Upper lobe of left lung (tissue), 6 donors: ENCODE data around the gene SNRPA. TPM values are rescaled to one million over a fixed set of nuclear protein-coding genes. Genes with fewer than 3 reads are reported as not detected.

Source experiments
- ATAC-seq, 2 donors: fragments of 200-7000 bp; cut with Tn5 transposase; one replicate each; pipeline ENCODE4 v1.9.1; 2022; ENCODE audit warnings: mild to moderate bottlenecking in 2 of 2, moderate library complexity in 2 of 2; ENCODE audit not compliant: low FRiP score in 2 of 2
- DNase-seq, 2 donors: peaks; one replicate each; pipeline ENCODE4 v3.0.0-alpha.2; 2019 to 2020
- H3K27ac ChIP-seq, 4 donors: fragments of 200-600 bp; sonication (generic); one replicate each; pipeline ENCODE4 v1.5.1; 2016 to 2019
- H3K27me3 ChIP-seq, 4 donors: fragments of 200-600 bp; sonication (generic); one replicate each; pipeline ENCODE4 v1.5.1; 2017 to 2019
- H3K36me3 ChIP-seq, 4 donors: fragments of 200-600 bp; sonication (generic); one replicate each; pipeline ENCODE4 v1.5.1; 2016 to 2019
- H3K4me1 ChIP-seq, 4 donors: fragments of 200-600 bp; sonication (generic); one replicate each; pipeline ENCODE4 v1.5.1; 2018 to 2019
- H3K4me3 ChIP-seq, 4 donors: fragments of 200-600 bp; sonication (generic); one replicate each; pipeline ENCODE4 v1.5.1; 2017 to 2019; ENCODE audit warnings: mild to moderate bottlenecking in 2 of 4, moderate library complexity in 1 of 4
- H3K9me3 ChIP-seq, 4 donors: fragments of 200-600 bp; sonication (generic); one replicate each; pipeline ENCODE4 v1.5.1; 2018 to 2019
- CTCF ChIP-seq, 6 experiments: fragments of 450-650 bp in 4 of 6; fragments of 200-600 bp in 2 of 6; sonication (generic) in 2 of 6; IDR thresholded peaks; one replicate each; pipeline ENCODE4 v1.5.1; 2016 to 2019; ENCODE audit warnings: antibody characterized with exemption in 6 of 6
- EP300 ChIP-seq, 4 donors: sonication (generic); formaldehyde crosslinking; IDR thresholded peaks; one replicate each; pipeline ENCODE4 v1.5.1; 2017; ENCODE audit warnings: antibody characterized with exemption in 4 of 4, control low read depth in 2 of 4
- POLR2A ChIP-seq, 4 donors: fragments of 450-650 bp; IDR thresholded peaks; one replicate each; pipeline ENCODE4 v1.5.1; 2016 to 2017; ENCODE audit warnings: antibody characterized with exemption in 4 of 4, mild to moderate bottlenecking in 2 of 4
- POLR2AphosphoS5 ChIP-seq, 2 donors: sonication (generic); formaldehyde crosslinking; IDR thresholded peaks; one replicate each; pipeline ENCODE4 v1.5.1; 2017; ENCODE audit warnings: antibody characterized with exemption in 2 of 2
- WGBS, 2 donors: methylation state at CpG; one replicate each; pipeline ENCODE4 v1.1.5; 2017 to 2018; 5-methylcytosine and 5-hydroxymethylcytosine counted together
- total RNA-seq, 6 donors: library from RNA; depleted of rRNA in 4 of 6; stranded (reverse); fragments of >200 nt in 4 of 6; gene quantifications; one replicate each; pipeline versions ENCODE4 v1.1.0 to v1.2.1, GENCODE V29; 2016 to 2021
- donor health status: DM: no; HTN: no; CAD: no; lungs with moderate emphysema.
- donor health status: DM: no; HTN: yes; CAD: no; lungs with severe emphysema.

The SNRPA gene
- total RNA-seq, 6 donors from 2014 or later = 32.4 to 90.1 (median 55.3) TPM

- H3K4me3 ChIP-seq = peak overlapping the region; percentile 75 to 90 (median 76)
- peaks cover 1 to 25% (median 6%) of the 10 kb centered on the region in 4 donors for H3K36me3 ChIP-seq
- no peaks in the 10 kb centered on the region for H3K27me3 ChIP-seq
- TF ChIP-seq POLR2A (IDR thresholded peaks at IDR 0.05) = no peak
- TF ChIP-seq POLR2AphosphoS5 (IDR thresholded peaks at IDR 0.05) = peak; percentile 36 to 55
- peak in 2 of 4 donors; percentile 8 to 62 for TF ChIP-seq EP300 (IDR thresholded peaks at IDR 0.05)
- H3K4me1 ChIP-seq = peaks cover 54 to 85% (median 66%) of the 10 kb centered on the region in 4 donors
- peak overlapping the region; percentile 98 to 99 (median 98) for H3K27ac ChIP-seq
- H3K9me3 ChIP-seq = no peaks in the 10 kb centered on the region
- DNase-seq (peak in 1 of 2 donors; percentile 79), ATAC-seq (no peak)
- WGBS, 2 donors = 45 to 49% methylated on average over 7 of the region's 7 CpGs
Observed at GRCh38 chr19:40719414-40719894, 31.5 kb upstream of the SNRPA start.

- no peaks in the 10 kb centered on the region for H3K9me3 ChIP-seq
- peaks cover 50 to 72% (median 56%) of the 10 kb centered on the region in 4 donors for H3K4me1 ChIP-seq
- WGBS, 2 donors = 89 to 95% methylated on average over 6 of the region's 6 CpGs
- H3K27me3 ChIP-seq = no peaks in the 10 kb centered on the region
- ATAC-seq (no peak), DNase-seq (no peak)
- peaks cover 16 to 41% (median 20%) of the 10 kb centered on the region in 4 donors for H3K36me3 ChIP-seq
- TF ChIP-seq POLR2AphosphoS5 (IDR thresholded peaks at IDR 0.05) (no peak), CTCF (IDR thresholded peaks at IDR 0.05) (no peak), EP300 (IDR thresholded peaks at IDR 0.05) (no peak), POLR2A (IDR thresholded peaks at IDR 0.05) (no peak)
- H3K4me3 ChIP-seq = peak overlapping the region; percentile 13 to 90 (median 76)
- peak overlapping the region; percentile 98 to 99 (median 98) for H3K27ac ChIP-seq
Observed at GRCh38 chr19:40721140-40721486, 29.9 kb upstream of the SNRPA start.

GRCh38 chr19:40721936-40722661 lies 28.9 kb upstream of the SNRPA start:
- Histone ChIP-seq H3K27ac (peak overlapping the region; percentile 98 to 99 (median 98)), H3K27me3 (no peaks in the 10 kb centered on the region), H3K4me3 (peak overlapping the region in 3 of 4 donors; percentile 24 to 76 (median 75)), H3K4me1 (peaks cover 47 to 67% (median 52%) of the 10 kb centered on the region in 4 donors), H3K36me3 (peaks cover 23 to 50% (median 30%) of the 10 kb centered on the region in 4 donors), H3K9me3 (no peaks in the 10 kb centered on the region)
- ATAC-seq (no peak), DNase-seq (no peak)
- TF ChIP-seq POLR2AphosphoS5 (IDR thresholded peaks at IDR 0.05) = peak in 1 of 2 donors; percentile 31
- TF ChIP-seq CTCF (IDR thresholded peaks at IDR 0.05) = no peak
- 63 to 78% methylated on average over 8 to 9 of the region's 9 CpGs for WGBS, 2 donors

- DNase-seq = no peak
- H3K27me3 ChIP-seq = no peaks in the 10 kb centered on the region
- peak overlapping the region in 3 of 4 donors; percentile 24 to 59 (median 35) for H3K27ac ChIP-seq
- H3K4me3 ChIP-seq = no peak overlapping the region
- TF ChIP-seq POLR2A (IDR thresholded peaks at IDR 0.05) = no peak
- no peak for TF ChIP-seq POLR2AphosphoS5 (IDR thresholded peaks at IDR 0.05)
- no peak for TF ChIP-seq EP300 (IDR thresholded peaks at IDR 0.05)
- no peak for TF ChIP-seq CTCF (IDR thresholded peaks at IDR 0.05)
- no peaks in the 10 kb centered on the region for H3K9me3 ChIP-seq
- no peak for ATAC-seq
- WGBS, 2 donors = 93 to 94% methylated on average over 5 of the region's 5 CpGs
- H3K36me3 ChIP-seq = peaks cover 30 to 67% (median 46%) of the 10 kb centered on the region in 4 donors
- H3K4me1 ChIP-seq = peaks cover 47 to 55% (median 51%) of the 10 kb centered on the region in 4 donors
Observed at GRCh38 chr19:40723661-40724254, 27.2 kb upstream of the SNRPA start.

GRCh38 chr19:40724315-40724714 lies 26.7 kb upstream of the SNRPA start:
- Histone ChIP-seq H3K9me3 (no peaks in the 10 kb centered on the region), H3K4me1 (peaks cover 47 to 54% (median 48%) of the 10 kb centered on the region in 4 donors), H3K36me3 (peaks cover 35 to 72% (median 51%) of the 10 kb centered on the region in 4 donors), H3K27me3 (no peaks in the 10 kb centered on the region), H3K27ac (peak overlapping the region in 3 of 4 donors; percentile 24 to 59 (median 35)), H3K4me3 (no peak overlapping the region)
- no peak for ATAC-seq
- TF ChIP-seq CTCF (IDR thresholded peaks at IDR 0.05) (no peak), POLR2AphosphoS5 (IDR thresholded peaks at IDR 0.05) (no peak), EP300 (IDR thresholded peaks at IDR 0.05) (no peak), POLR2A (IDR thresholded peaks at IDR 0.05) (no peak)
- WGBS, 2 donors = 86 to 93% methylated on average over 4 of the region's 4 CpGs
- DNase-seq = no peak
